ENCODE measurements around the gene C4BPA.

GRCh38 chr1:207115269-207115668 lies 11.2 kb downstream of the C4BPA start:
- TF ChIP-seq CTCF (IDR thresholded peaks at IDR 0.05) (no peak), POLR2A (IDR thresholded peaks at IDR 0.05; ENCODE audit: low read depth) (no peak), POLR2AphosphoS5 (IDR thresholded peaks at IDR 0.05) (no peak), EP300 (IDR thresholded peaks at IDR 0.05) (no peak)

All from esophagus muscularis mucosa (tissue), 4 donors.